ENCODE data around the gene ZNF275.

- TF ChIP-seq POLR2AphosphoS5 (IDR thresholded peaks at IDR 0.05) (no peak), CTCF (IDR thresholded peaks at IDR 0.05) (no peak)
Observed at GRCh38 chrX:153343674-153344073, 9.7 kb downstream of the ZNF275 start.

All from breast epithelium (tissue), 3 donors.